GM18519 (cell line): ENCODE data around the gene GCNT2.
A peak's percentile ranks its signal among the peaks of the same experiment; 100 is the strongest.
"Not testable (repeated sequence)": the region's sequence is repeated elsewhere in the genome, so short reads cannot be mapped to it uniquely, and the experiment has no call there.

Experiments
- ATAC-seq: cut with Tn5 transposase; IDR thresholded peaks from one replicate; pipeline ENCODE4 v1.9.1; 2021; ENCODE audit warnings: mild to moderate bottlenecking, moderate library complexity; ENCODE audit not compliant: unreplicated experiment, low FRiP score

Gene GCNT2

DNA sequence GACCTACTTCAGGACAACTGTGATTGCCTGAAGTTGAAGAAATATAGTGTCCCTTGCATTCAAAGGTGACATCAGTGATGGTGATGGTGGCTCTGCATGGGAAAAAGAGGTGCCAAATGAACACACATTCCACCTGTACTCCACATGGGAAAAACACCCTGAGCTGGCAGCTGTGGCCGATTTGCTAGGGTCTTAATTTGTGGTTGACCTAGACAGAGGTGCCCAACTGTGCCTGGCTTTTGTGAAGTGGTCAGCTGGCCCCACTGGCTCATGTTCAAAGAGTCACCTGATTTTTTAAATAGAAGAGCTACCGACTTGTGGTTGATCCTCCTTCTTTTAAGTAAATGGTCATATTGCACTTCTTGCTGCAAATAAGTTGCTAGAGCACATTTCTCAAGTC is 7.6 kb upstream of the GCNT2 start:
- no peak for ATAC-seq

DNA sequence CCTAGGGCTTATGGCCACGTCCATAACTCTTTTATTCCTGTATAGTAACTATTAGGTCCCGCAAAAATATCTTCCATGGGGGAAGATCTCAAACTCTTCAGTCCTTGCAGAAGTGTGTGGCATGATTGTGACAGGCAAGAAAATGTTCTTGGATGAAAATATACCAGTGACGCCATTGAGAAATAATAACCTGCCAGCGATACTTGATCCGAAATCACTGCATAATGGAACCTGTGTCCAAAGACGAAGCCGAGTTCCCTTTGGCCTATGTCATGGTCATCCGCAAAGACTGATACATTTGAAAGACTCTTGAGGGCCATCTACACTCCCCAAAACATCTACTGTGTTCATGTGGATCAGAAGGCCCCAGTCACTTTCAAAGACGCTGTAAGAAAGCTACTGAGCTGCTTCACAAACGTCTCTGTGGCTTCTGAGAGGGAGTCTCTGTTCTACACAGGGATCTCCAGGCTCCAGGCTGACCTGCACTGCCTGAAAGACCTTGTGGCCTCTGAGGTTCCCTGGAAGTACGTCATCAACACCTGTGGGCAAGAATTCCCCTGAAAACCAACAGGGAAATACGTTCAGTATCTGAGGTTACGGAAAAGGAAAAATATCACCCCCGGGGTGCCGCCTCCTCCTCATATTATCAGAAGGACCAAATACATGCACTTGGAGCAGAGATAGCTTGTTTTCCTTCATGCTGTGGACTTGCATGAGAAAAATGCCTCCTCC is 6.9 kb upstream of the GCNT2 start:
- no peak for ATAC-seq

DNA sequence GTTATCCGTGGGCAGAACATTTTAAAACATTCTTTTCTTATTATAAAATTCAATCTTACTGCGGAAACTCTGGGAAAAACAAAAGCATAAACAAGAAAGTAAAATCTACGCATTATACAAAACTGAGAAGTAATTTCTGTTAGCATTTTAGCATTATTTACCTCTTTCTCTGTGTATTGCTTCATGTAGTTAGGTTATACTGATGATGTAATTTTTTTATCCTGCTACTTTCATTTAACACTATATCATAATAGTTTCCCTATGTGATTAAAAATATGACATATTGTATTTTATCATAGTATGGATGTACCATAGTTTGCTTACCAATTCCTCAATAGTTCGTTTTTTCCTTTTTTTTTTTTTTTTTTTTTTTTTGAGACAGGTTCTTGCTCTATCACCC is 4.2 kb upstream of the GCNT2 start:
- no peak for ATAC-seq

DNA sequence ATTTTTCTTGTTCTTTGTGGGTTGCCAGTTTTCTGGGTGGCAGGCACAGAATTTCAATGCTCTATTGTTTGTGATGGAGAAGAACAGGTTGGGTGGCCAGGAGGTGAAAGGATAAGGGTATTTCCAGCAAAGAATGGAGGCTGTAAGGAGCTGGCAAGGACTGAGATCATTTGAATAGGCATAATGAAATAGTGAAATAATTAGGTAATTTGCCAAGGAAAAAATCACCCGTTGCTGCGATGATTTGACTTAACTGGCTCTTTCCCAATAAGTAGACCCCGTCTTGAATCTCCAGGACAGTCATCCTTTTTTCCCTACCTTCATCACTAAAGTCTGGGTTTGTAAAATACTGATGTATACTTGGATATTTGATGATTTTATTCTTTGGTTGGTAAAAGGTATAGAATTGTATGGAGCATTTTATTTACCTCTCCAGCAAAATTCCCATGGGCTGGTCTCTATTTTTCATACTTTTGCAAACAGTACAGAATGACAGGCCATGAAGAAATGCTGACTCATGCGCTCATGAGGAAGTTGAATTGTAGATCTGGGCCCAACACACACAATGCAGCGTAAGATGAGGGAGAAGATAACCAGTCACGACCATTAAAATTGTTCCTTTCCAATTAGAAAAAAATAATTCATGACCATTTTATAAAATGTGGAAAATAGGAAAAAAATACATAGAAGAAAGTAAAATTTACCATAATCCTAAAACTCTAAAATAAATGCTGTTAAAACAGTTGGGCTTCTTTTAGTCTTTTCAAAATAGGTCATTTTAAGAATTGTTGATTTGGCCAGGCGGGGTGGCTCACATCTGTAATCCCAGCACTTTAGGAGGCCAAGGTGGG is 2.4 kb upstream of the GCNT2 start:
- ATAC-seq, result no peak

DNA sequence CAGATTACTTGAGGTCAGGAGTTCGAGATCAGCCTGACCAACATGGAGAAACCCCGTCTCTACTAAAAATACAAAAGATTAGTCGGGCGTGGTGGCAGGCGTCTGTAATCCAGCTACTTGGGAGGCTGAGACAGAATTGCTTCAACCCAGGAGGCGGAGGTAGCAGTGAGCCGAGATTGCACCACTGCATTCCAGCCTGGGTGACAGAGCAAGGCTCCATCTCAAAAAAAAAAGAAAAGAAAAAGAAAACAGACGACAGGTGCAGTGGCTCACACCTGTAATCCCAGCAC is 1.8 kb upstream of the GCNT2 start:
- not testable (repeated sequence) for ATAC-seq

DNA sequence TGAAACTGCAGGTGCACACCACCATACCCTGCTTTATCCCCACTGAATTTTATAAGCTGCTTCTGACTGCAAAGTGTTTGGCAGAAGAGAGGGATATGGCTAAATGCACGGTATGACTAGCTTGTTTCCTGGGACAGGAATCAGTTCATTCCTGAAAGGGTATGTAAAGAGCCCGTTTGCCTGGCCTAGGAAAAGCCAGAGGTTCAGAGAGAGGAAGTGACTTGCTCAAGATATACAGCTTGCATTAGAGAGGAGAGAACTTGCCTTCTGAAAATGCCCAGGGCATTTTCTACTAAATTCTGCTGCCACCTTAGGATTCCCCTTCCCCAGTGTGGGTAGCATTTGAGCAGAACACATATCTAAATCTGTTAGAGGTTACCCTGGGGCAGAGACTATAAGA is 683 bp upstream of the GCNT2 start:
- ATAC-seq, result peak; percentile 21

DNA sequence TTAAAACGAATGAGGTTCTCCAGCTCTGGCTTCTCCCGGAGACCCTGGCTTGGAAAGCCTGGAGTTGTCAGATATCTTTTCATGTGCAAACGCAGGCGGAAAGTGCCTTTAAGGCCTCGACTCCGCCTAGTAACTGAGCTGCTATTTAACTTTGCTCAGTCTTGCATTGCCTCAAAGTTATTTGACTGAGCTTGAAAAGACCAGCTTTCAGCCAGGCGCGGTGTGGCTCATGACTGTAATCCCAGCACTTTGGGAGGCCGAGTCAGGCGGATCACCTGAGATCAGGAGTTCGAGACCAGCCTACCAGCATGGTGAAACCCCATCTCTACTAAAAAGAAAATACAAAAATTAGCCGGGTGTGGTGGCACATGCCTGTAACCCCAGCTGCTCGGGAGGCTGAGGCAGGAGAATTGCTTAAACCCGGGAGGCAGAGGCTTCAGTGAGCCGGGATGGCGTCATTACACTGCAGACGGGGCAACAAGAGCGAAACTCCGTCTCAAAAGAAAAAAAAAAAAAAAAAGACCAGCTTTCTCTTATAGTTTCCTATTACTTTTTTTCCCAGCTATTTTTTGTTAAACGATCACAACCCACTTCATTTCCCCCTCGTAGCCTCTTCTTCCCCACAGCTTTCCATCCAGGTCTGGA is 1.9 kb downstream of the GCNT2 start:
- ATAC-seq, result no peak

DNA sequence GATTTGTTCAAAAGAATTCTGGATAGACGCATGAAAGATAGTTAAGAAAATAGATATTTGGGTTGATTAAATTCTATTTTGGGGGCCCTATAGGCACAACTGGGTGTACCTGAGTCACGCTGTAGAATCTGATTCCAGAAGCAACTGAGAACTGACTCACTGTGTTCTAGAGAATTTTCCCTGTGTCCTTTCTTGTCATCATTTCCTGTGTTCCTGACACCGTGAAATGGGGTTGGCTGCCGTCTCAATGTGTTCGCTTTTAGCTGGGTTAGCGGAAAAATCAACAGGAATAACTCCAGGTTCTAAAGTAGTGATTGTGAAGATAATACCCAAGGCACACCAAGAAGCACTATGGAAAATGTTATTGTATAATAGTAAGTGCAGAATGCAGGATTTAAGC is 5.0 kb downstream of the GCNT2 start:
- ATAC-seq, result no peak

DNA sequence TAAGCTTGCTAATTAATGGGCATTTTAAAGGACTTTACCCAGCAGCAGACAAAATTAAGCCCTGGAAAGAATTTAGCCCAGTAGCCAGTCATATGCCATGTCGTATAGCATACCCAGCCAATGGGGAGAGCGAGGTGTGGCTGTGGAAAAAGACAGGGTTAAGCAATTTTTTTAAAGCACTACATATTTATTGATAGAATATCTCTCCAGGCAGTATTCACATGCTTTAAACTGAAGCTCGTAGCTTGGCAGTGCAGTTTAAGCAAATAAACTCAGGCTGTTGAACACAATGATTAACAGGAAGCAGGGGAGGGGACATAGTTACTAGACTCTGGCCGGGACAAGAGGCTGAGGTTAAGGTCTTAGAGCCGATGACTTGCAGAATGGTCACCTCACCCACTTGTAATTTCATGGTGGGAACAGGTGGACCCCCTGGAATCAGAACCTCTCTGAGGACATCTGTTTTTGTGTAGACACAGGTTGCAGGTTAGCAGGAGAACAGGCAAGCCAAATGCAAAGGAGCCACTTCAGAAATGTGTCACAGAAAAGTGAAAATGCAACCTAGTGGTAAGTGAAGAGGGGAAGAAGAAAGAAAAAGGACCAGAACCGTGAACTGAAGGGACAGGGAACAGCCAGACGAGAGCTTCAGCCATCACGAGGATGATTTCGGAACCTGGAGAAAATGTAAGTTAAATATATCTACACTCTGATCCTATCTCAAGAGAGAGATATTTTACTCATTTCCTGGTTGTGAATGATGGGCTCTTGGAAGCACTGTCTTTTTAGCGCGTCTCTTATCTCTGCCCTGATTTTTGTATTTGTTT is 7.2 kb downstream of the GCNT2 start:
- ATAC-seq, result peak; percentile 41

DNA sequence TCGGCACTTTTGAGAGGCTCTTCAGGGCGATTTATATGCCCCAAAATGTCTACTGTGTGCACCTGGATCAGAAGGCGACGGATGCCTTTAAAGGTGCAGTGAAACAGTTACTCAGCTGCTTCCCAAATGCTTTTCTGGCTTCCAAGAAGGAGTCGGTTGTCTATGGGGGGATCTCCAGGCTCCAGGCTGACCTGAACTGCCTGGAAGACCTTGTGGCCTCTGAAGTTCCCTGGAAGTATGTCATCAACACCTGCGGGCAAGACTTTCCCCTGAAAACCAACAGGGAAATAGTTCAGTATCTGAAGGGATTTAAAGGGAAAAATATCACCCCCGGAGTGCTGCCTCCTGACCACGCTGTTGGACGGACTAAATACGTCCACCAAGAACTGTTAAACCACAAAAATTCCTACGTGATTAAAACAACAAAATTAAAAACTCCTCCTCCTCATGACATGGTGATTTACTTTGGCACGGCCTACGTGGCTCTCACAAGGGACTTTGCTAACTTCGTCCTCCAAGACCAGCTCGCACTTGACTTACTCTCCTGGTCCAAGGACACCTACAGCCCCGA is 8.2 kb downstream of the GCNT2 start:
- ATAC-seq, result no peak

DNA sequence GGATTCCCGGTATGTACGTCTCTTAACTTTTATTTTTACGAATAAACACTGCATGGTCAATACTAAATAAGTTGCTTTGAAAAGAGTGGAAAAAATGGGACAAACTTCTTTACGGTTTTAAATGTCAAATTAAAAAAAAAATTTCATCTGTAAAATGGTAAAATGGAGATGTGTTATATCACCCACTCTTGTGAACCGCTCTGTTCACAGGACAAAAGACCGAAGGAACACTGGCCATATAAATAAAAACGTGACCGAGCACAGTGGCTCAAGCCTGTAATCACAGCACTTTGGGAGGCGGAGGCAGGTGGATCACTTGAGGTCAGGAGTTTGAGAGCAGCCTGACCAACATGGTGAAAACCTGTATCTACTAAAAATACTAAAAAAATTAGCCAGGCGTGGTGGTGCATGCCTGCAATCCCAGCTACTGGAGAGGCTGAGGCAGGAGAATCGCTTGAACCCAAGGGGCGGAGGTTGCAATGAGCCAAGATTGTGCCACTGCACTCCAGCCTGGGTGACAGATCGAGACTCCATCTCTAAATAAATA is 8.8 kb downstream of the GCNT2 start:
- ATAC-seq, result not testable (repeated sequence)

DNA sequence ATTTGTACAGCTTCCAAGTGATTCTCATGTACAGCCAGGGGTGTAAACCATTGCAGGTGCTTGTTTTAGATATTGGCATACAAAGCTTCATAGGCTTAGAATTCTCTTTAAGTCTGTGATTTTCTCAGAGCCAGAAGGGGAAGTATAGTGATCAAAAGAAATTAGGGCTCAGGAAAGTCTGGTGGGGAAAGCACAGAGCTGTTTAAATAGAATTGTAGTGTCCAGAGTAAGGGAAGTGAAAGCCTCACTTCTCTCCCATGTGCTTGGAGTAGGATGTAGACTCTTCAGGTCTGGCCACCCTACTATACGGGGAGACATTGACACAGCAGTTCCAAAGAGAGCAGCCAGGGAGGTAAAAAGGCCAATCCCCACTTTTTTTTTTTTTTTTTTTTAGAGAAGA is 10.4 kb downstream of the GCNT2 start:
- peak; percentile 19 for ATAC-seq

DNA sequence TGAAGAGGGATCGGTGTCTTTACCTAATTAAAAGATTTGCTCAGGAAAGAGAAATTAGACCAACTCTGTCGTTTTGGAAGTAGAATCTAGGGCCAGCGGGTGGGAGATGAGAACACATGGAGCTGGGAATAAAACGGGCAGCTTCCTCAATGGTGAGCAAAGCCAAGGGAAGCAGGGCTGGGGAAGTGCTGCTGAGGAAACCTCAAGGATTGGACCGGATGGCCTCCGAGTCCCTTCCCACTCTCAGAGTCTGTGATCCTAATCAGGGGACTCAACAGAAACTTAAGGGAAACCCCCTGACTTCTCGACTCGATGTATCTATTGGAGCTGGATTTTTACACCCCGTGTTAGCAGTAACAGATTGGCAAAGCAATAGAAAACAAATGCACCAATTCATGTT is 10.8 kb downstream of the GCNT2 start:
- no peak for ATAC-seq

DNA sequence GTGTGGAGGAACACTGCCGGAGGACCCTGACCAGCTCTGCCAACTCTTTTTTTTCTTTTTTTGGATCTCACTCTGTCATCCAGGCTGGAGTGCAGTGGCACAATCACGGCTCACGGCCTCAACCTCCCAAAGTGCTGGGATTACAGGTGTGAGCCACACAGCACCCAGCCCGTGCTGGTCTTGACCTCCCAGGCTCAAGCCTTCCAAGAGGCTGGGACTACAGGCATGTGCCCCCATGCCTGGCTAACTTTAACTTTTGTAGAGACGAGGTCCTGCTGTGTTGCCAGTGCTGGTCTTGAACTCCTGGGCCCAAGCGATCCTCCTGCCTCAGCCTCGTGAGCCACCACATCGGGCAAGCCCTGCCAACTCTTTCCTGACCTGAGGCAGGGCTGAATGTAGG is 11.2 kb downstream of the GCNT2 start:
- no peak for ATAC-seq

DNA sequence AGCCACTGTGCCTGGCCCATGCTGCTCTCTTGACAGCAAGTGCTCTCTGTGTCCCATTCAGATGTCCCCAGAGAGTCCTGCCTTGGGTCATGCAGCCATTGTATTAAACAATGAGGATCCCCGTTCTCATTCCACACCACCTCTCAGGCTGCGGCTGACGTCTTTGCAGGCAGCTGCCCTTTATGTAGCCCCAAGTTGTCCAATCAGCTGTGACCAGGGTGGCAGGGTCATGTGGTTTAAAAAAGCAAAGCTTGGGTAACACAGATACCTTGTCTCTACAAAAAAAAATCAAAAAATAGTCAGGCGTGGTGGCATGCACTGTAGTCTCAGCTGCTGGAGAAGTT is 13.2 kb downstream of the GCNT2 start:
- no peak for ATAC-seq

DNA sequence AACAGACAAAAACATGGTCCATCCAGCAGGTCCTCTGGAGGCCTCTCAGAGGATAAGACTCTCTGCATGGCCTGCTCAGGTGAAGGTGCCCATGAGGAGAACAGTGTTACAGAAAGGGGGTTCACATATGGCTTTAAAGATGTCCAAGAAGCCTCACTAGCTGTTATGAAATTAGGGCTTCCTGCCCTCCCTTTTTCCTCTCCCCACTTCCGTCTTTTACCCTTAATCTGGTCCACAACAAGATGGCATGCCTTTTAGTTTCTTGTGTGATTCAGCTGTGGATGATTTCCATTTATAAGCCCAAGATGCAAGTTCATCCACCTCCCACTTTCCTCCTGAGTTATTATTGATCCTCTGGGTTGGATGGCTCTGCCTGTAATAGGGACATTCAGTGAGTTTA is 14.0 kb downstream of the GCNT2 start:
- no peak for ATAC-seq

DNA sequence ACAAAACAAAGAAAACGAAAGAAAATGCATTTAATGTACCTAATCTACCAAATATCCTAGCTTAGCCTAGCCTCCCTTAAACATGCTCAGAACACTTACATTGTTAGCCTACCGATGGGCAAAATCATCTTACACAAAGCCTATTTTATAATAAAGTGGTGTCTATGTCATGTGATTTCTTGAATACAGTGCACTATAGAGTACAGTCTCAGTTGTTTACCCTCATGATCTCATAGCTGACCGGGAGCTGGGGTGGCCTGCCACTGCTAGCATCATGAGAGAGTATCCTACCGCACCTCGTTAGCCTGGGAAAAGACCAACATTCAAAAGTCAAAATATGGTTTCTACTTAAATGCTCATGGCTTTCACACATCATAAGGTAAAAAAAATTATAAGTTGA is 16.6 kb downstream of the GCNT2 start:
- no peak for ATAC-seq

DNA sequence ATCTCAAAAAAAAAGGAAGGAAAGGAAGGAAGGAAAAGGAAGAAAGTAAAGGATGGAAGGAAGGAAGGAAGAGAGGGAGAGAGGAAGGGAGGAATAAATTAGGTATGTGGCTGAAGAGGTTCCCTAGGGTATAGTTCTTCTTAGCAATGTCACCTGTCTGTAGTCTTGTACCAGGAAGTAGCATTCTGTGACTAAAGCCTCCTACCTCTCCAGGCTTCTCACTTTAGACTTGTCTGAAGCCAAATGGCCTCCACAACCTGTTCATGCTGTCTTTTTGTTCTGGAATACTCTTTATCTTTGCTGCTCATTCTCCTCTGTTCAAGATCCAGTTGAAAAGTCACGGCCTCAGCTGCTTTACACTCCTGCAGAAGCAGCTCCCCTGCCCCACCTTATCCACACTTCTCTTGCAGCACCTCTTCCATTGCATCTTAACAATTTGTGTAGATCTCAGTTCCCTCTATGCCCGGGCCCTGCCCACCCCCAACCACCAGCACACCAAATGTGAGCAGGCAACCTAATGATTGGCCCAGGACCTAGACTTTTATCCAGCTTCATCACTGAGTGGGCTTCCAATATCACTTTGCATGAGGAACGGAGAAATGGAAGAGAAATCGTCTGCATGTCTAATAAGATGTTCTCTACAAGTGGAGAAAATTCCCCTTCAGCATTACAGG is 19.1 kb downstream of the GCNT2 start:
- peak; percentile 40 for ATAC-seq

DNA sequence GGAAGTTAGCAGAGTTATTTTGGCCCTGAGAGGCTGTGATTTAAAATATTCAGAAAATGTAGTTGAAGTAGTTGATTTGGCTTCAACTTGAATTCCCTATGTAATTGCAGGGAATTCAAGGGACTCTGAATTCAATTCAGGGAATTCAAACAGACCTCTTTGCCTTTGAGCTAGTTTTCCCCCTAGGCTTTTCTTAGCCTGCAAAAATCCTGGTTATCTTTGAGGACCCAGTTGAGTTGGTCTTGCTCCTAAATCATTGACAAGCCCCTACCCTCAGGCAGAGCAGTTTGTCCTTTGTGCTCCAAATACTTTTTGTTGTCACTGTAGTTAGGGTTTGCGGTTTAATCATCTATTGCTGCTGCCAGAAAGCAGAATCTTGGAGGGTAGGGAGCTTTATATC is 20.4 kb downstream of the GCNT2 start:
- ATAC-seq, result no peak

DNA sequence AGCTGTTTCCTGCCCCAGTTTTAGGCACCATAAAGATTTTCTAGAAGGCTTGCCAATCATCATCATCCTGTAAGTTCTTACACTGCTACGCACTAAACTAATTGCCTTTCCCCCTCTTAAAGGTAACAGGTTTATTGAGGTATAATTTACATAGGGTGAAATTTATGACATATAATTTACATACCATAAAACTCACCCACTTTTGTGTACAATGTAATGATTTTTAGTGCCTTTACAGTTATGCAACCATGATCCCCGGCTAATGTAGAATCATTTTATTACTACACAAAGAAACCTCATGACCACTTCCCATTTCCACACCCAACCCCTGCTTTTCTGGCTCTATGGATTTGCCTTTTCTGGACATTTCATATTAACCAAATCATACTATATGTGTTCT is 21.1 kb downstream of the GCNT2 start:
- ATAC-seq, result no peak
